Ishikawa (cell line): Measurements from ENCODE around the gene CD14.

ENCODE experiments used
- CEBPB ChIP-seq: IDR thresholded peaks from 2 replicates; pipeline ENCODE4 v1.6.1; 2012
- CREB1 ChIP-seq: IDR thresholded peaks from 2 replicates; pipeline ENCODE4 v1.6.1; 2012; ENCODE audit warnings: low read depth
- EGR1 ChIP-seq: IDR thresholded peaks from 2 replicates; pipeline ENCODE4 v1.6.1; 2012
- EP300 ChIP-seq: IDR thresholded peaks from 2 replicates; pipeline ENCODE4 v1.6.1; 2012; ENCODE audit warnings: borderline replicate concordance
- FOXM1 ChIP-seq: IDR thresholded peaks from 2 replicates; pipeline ENCODE4 v1.6.1; 2012; ENCODE audit warnings: low read depth, borderline replicate concordance
- MAX ChIP-seq: IDR thresholded peaks from 2 replicates; pipeline ENCODE4 v1.6.1; 2012
- NFIC ChIP-seq: IDR thresholded peaks from 2 replicates; pipeline ENCODE4 v1.6.1; 2012
- RAD21 ChIP-seq: IDR thresholded peaks from 2 replicates; pipeline ENCODE4 v1.6.1; 2012; ENCODE audit warnings: low read depth
- REST ChIP-seq: IDR thresholded peaks from 2 replicates; pipeline ENCODE4 v1.6.1; 2012; ENCODE audit warnings: low read depth, mild to moderate bottlenecking
- TAF1 ChIP-seq: IDR thresholded peaks from 2 replicates; pipeline ENCODE4 v1.6.1; 2012; ENCODE audit warnings: low read depth, mild to moderate bottlenecking
- TCF12 ChIP-seq: IDR thresholded peaks from 2 replicates; pipeline ENCODE4 v1.6.1; 2012; ENCODE audit warnings: low read depth
- TEAD4 ChIP-seq: IDR thresholded peaks from 2 replicates; pipeline ENCODE4 v1.6.1; 2012
- USF1 ChIP-seq: IDR thresholded peaks from 2 replicates; pipeline ENCODE4 v1.6.1; 2012
- YY1 ChIP-seq: IDR thresholded peaks from 2 replicates; pipeline ENCODE4 v1.6.1; 2012; ENCODE audit warnings: low read depth
- ZBTB7A ChIP-seq: IDR thresholded peaks from 2 replicates; pipeline ENCODE4 v1.6.1; 2012; ENCODE audit warnings: low read depth

The CD14 gene

GRCh38 chr5:140633021-140633471, at the start of gene CD14:
Gene CD14, minus strand, starts transcription at chr5:140633175. Its CDS starts 104 bp downstream, at chr5:140633071.
- TF ChIP-seq TCF12 (no peak), CREB1 (no peak), FOXM1 (no peak), EGR1 (no peak), TAF1 (no peak), EP300 (no peak), ZBTB7A (no peak), RAD21 (no peak), TEAD4 (no peak), YY1 (no peak), USF1 (no peak), CEBPB (no peak), MAX (no peak), NFIC (no peak), REST (no peak)

- TF ChIP-seq TCF12 (no peak), RAD21 (no peak), ZBTB7A (no peak), EP300 (no peak), REST (no peak), CEBPB (no peak), CREB1 (no peak), MAX (no peak), NFIC (no peak), TAF1 (no peak), YY1 (no peak), TEAD4 (no peak), USF1 (no peak), FOXM1 (no peak), EGR1 (no peak)
Observed at GRCh38 chr5:140678993-140679392, 46.0 kb upstream of the CD14 start.

GRCh38 chr5:140677947-140678346, 45.0 kb upstream of the CD14 start:
- TF ChIP-seq TAF1 (no peak), YY1 (no peak), RAD21 (no peak), NFIC (no peak), REST (no peak), CREB1 (no peak), EP300 (no peak), CEBPB (no peak), FOXM1 (no peak), TCF12 (no peak), USF1 (no peak), MAX (no peak), ZBTB7A (no peak)

- TF ChIP-seq TEAD4 (no peak), CEBPB (no peak), ZBTB7A (no peak), FOXM1 (no peak), EP300 (no peak), RAD21 (no peak), MAX (no peak), NFIC (no peak), TCF12 (no peak), REST (no peak)
Observed at GRCh38 chr5:140674629-140675028, 41.7 kb upstream of the CD14 start.
